Body of pancreas (tissue), 4 donors: ENCODE results near the gene GFRA4. TPM values are rescaled to one million over a fixed set of nuclear protein-coding genes. Genes with fewer than 3 reads are reported as not detected.
A peak's percentile ranks its signal among the peaks of the same experiment; 100 is the strongest.

Source experiments
- ATAC-seq: fragments of 150-250 bp; one replicate; pipeline ENCODE4 v1.9.1; 2016
- DNase-seq, 4 donors: peaks; one replicate each; pipeline ENCODE4 v3.0.0-alpha.2; 2019
- H3K27ac ChIP-seq, 4 donors: fragments of 200-600 bp; sonication (generic); 1 replicate in 3 of 4; 2 replicates in 1 of 4; pipeline versions ENCODE4 v1.5.1 to v1.6.1; 2016 to 2019; ENCODE audit warnings: mild to moderate bottlenecking in 1 of 4, mixed read lengths in 1 of 4, moderate library complexity in 1 of 4
- H3K27me3 ChIP-seq, 2 donors: fragments of 200-600 bp; sonication (generic); one replicate each; pipeline ENCODE4 v1.6.0; 2016; ENCODE audit warnings: mild to moderate bottlenecking in 1 of 2
- H3K36me3 ChIP-seq, 2 donors: fragments of 200-600 bp; sonication (generic); replicated peaks in 1 of 2; 2 replicates each; pipeline ENCODE4 v1.5.1; 2016; ENCODE audit warnings: low read depth in 2 of 2; ENCODE audit not compliant: insufficient read depth in 1 of 2
- H3K4me1 ChIP-seq: fragments of 200-600 bp; sonication (generic); one replicate; pipeline ENCODE4 v1.6.0; 2016
- H3K4me3 ChIP-seq, 2 donors: fragments of 200-600 bp; sonication (generic); 1 replicate in 1 of 2; 2 replicates in 1 of 2; pipeline ENCODE4 v1.5.1; 2016 to 2019
- H3K9me3 ChIP-seq, 3 donors: fragments of 200-600 bp; sonication (generic); 1 replicate in 2 of 3; 2 replicates in 1 of 3; pipeline ENCODE4 v1.5.1; 2016
- POLR2A ChIP-seq, 3 donors: fragments of 450-650 bp; IDR thresholded peaks; one replicate each; pipeline ENCODE4 v1.6.1; 2016; ENCODE audit warnings: antibody characterized with exemption in 3 of 3, mild to moderate bottlenecking in 2 of 3
- WGBS, 2 donors: methylation state at CpG; one replicate each; pipeline ENCODE4 v1.1.5; 2017; 5-methylcytosine and 5-hydroxymethylcytosine counted together
- intact Hi-C: fragments of 100-400 bp; cut with DNase I; formaldehyde crosslinking; loops from one replicate; pipeline ENCODE4 v1.15.1; 2023
- total RNA-seq, 2 donors: library from RNA; depleted of rRNA; stranded (reverse); fragments of >200 nt; gene quantifications; one replicate each; pipeline ENCODE4 v1.1.0, GENCODE V29; 2016
- TF ChIP-seq, protein P1 (sequence below), 7 experiments: fragments of 450-650 bp in 4 of 7; fragments of 200-600 bp in 3 of 7; sonication (generic) in 3 of 7; IDR thresholded peaks; one replicate each; pipeline ENCODE4 v1.5.1; 2016 to 2019; ENCODE audit warnings: antibody characterized with exemption in 7 of 7

Gene GFRA4
- total RNA-seq, 2 donors from 2014 or later: not detected

- Histone ChIP-seq H3K36me3 (no peaks in the 10 kb centered on the region), H3K9me3 (no peaks in the 10 kb centered on the region), H3K4me1 (peaks cover 17% of the 10 kb centered on the region), H3K27ac (no peak overlapping the region), H3K4me3 (no peak overlapping the region), H3K27me3 (no peaks in the 10 kb centered on the region)
- DNase-seq: peak in 1 of 4 donors; percentile 7
- no peak for TF ChIP-seq POLR2A (IDR thresholded peaks at IDR 0.05)
- TF ChIP-seq, protein P1, sequence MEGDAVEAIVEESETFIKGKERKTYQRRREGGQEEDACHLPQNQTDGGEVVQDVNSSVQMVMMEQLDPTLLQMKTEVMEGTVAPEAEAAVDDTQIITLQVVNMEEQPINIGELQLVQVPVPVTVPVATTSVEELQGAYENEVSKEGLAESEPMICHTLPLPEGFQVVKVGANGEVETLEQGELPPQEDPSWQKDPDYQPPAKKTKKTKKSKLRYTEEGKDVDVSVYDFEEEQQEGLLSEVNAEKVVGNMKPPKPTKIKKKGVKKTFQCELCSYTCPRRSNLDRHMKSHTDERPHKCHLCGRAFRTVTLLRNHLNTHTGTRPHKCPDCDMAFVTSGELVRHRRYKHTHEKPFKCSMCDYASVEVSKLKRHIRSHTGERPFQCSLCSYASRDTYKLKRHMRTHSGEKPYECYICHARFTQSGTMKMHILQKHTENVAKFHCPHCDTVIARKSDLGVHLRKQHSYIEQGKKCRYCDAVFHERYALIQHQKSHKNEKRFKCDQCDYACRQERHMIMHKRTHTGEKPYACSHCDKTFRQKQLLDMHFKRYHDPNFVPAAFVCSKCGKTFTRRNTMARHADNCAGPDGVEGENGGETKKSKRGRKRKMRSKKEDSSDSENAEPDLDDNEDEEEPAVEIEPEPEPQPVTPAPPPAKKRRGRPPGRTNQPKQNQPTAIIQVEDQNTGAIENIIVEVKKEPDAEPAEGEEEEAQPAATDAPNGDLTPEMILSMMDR (IDR thresholded peaks at IDR 0.05): no peak
- intact Hi-C loops: no loop called here
- ATAC-seq: no peak
- WGBS, 2 donors: 72 to 81% methylated on average over 9 to 10 of the region's 10 CpGs
Measured at GRCh38 chr20:3652676-3653596, 10.3 kb downstream of the GFRA4 start.

DNA sequence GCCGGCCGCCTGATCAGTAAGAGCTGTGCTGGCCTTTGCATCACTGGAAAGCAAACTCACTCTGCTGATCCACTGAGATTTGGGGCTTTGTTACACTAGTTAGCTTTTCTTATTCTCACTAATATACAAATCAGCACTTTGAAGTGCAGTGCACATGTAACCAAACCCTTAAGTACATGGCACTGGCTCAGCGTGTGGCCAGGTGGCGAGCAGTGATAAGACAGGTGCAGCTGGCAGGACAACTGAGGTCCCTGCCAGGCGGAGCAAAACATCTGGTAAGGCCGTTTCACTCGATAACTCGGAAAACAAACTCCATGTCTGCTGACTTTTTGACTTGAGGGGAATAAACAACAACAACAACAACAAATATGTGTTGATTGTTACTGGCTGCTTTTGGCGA, 11.0 kb downstream of the GFRA4 start:
- Histone ChIP-seq H3K4me3 (no peak overlapping the region), H3K9me3 (no peaks in the 10 kb centered on the region), H3K4me1 (peaks cover 17% of the 10 kb centered on the region), H3K36me3 (no peaks in the 10 kb centered on the region), H3K27me3 (no peaks in the 10 kb centered on the region), H3K27ac (peak overlapping the region in 3 of 4 donors; percentile 37 to 61 (median 49))
- TF ChIP-seq, protein P1 (IDR thresholded peaks at IDR 0.05): no peak
- no peak for TF ChIP-seq POLR2A (IDR thresholded peaks at IDR 0.05)
- ATAC-seq (peak; percentile 80), DNase-seq (peak; percentile 56 to 87 (median 74))
- 35 to 48% methylated on average over 9 of the region's 9 CpGs for WGBS, 2 donors
- intact Hi-C loops: no loop called here

DNA sequence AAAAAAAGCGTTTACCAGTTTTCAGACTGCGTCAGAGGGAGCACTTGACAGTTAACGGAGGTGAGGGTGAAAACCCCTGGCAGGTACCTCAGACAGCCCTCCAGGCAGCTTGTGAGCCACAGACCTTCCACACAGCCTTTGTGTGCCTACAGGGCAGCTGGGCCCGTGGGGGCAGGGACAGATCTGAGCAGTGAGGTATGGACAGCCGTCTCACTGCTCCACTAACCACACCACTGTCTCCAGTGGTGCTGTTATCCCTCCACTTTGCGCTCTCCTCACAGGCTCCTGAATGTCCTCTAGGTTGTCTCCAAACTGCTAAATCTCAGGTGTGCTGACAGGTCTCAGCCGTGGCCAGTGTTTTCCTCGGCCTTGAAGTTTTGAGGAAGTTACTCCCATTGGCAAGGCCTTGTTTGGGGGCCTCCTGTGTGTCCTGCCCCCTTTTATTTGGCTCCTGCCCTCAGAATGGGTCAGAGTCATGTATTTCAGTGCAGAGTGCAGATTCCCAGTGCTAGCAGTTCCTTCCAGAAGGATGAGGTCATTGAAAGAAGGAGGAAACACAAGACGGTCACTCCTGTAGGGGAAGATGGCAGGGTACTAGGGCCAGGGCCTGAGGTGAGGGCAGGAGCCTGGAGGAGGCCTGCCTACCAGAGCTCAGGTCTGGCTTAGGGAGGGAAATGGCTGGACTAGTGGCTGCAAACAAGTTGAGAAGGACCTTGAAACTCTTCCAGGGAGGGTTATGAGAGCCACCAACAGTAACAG, 11.8 kb downstream of the GFRA4 start:
- Histone ChIP-seq H3K4me3 (no peak overlapping the region), H3K9me3 (no peaks in the 10 kb centered on the region), H3K4me1 (peaks cover 17% of the 10 kb centered on the region), H3K27ac (peak overlapping the region in 3 of 4 donors; percentile 37 to 61 (median 49)), H3K27me3 (no peaks in the 10 kb centered on the region), H3K36me3 (peaks cover 0 to 4% of the 10 kb centered on the region in 2 donors)
- TF ChIP-seq, protein P1 (IDR thresholded peaks at IDR 0.05): no peak
- TF ChIP-seq POLR2A (IDR thresholded peaks at IDR 0.05): no peak
- 51 to 62% methylated on average over 9 of the region's 9 CpGs for WGBS, 2 donors
- DNase-seq (peak in 1 of 4 donors; percentile 30), ATAC-seq (peak; percentile 45)
- intact Hi-C loops: no loop called here

GRCh38 chr20:3648951-3649350, 14.2 kb downstream of the GFRA4 start:
- Histone ChIP-seq H3K9me3 (no peaks in the 10 kb centered on the region), H3K36me3 (peaks cover 0 to 6% of the 10 kb centered on the region in 2 donors), H3K27ac (no peak overlapping the region), H3K27me3 (no peaks in the 10 kb centered on the region), H3K4me1 (peaks cover 17% of the 10 kb centered on the region), H3K4me3 (no peak overlapping the region)
- DNase-seq (no peak), ATAC-seq (no peak)
- TF ChIP-seq POLR2A (IDR thresholded peaks at IDR 0.05): no peak
- TF ChIP-seq, protein P1 (IDR thresholded peaks at IDR 0.05): no peak
- intact Hi-C loops: no loop called here
- 92 to 97% methylated on average over 9 of the region's 9 CpGs for WGBS, 2 donors
